GM12878 (cell line): ENCODE measurements around the gene KHDRBS2. TPM values are rescaled to one million over a fixed set of nuclear protein-coding genes. Genes with fewer than 3 reads are reported as not detected.

Experiments
- ATAC-seq: fragments of 200-7000 bp; cut with Tn5 transposase; 3 replicates; pipeline ENCODE4 v1.9.1; 2020; ENCODE audit warnings: mild to moderate bottlenecking, moderate library complexity
- BruUV-seq: library from RNA; stranded (reverse); fragments of 400-500 nt; replicated peaks from 2 replicates; lab custom pipeline; 2021; lab: Mats Ljungman, UMichigan
- CTCF ChIA-PET: fragments of 300-600 bp; sonication (Branson Sonifier 250); formaldehyde crosslinking; extraction: SDS; loops from one replicate; lab custom pipeline; 2021; ENCODE audit warnings: inconsistent platforms; lab: Yijun Ruan, JAX
- POLR2A ChIA-PET: fragments of 350-600 bp; formaldehyde crosslinking; extraction: SDS; loops from one replicate; lab custom pipeline; 2021; ENCODE audit warnings: inconsistent platforms; lab: Charles Lee
- RAD21 ChIA-PET: fragments of 300-600 bp; sonication (Branson Sonifier 250); formaldehyde crosslinking; loops from one replicate; lab custom pipeline; 2023; ENCODE audit warnings: antibody characterized with exemption; ENCODE audit not compliant: unreplicated experiment; lab: Charles Lee
- SMC1A ChIA-PET: fragments of 300-600 bp; sonication (Branson Sonifier 250); formaldehyde crosslinking; loops from one replicate; lab custom pipeline; 2023; ENCODE audit not compliant: unreplicated experiment, uncharacterized antibody; lab: Charles Lee
- DNase-seq: peaks from one replicate; pipeline ENCODE4 v3.0.0-alpha.2; 2011; ENCODE audit warnings: low read depth, low spot score
- FAIRE-seq: peaks from 3 replicates; lab custom pipeline; 2011; peaks lifted over from hg19 to GRCh38; lab: Jason Lieb, UNC
- H2AFZ ChIP-seq: 2 replicates; pipeline ENCODE4 v1.6.0; 2011; ENCODE audit warnings: low read depth, low read length, control low read depth; ENCODE audit not compliant: control insufficient read depth
- H3K27ac ChIP-seq: 2 replicates; pipeline ENCODE4 v1.5.1; 2011; ENCODE audit warnings: control low read depth; ENCODE audit not compliant: control insufficient read depth, insufficient read depth
- H3K27me3 ChIP-seq, 2 experiments: replicated peaks in 1 of 2; 2 replicates each; pipeline versions ENCODE4 v1.6.0 to v1.6.1; 2011; ENCODE audit warnings: low read length in 1 of 2; ENCODE audit not compliant: control insufficient read depth in 2 of 2, insufficient read depth in 2 of 2
- H3K36me3 ChIP-seq, 2 experiments: 2 replicates each; pipeline ENCODE4 v1.5.1; 2011; ENCODE audit warnings: low read length in 1 of 2; ENCODE audit not compliant: control insufficient read depth in 2 of 2, insufficient read depth in 2 of 2
- H3K4me1 ChIP-seq: 2 replicates; pipeline ENCODE4 v1.6.1; 2011; ENCODE audit warnings: mild to moderate bottlenecking, low read length, moderate library complexity, mixed read lengths; ENCODE audit not compliant: control insufficient read depth, insufficient read depth
- H3K4me2 ChIP-seq: 2 replicates; pipeline ENCODE4 v1.6.0; 2011; ENCODE audit warnings: control low read depth; ENCODE audit not compliant: control insufficient read depth, insufficient read depth
- H3K4me3 ChIP-seq: fragments of 200-600 bp; sonication (generic); 2 replicates; pipeline ENCODE4 v1.5.1; 2016
- H3K79me2 ChIP-seq: 2 replicates; pipeline ENCODE4 v1.6.0; 2011; ENCODE audit warnings: low read length; ENCODE audit not compliant: control insufficient read depth, insufficient read depth
- H3K9ac ChIP-seq: 2 replicates; pipeline ENCODE4 v1.8.0; 2011; ENCODE audit warnings: low read length, control low read depth, mixed read lengths; ENCODE audit not compliant: control insufficient read depth, insufficient read depth
- H3K9me3 ChIP-seq: replicated peaks from 3 replicates; pipeline ENCODE4 v1.5.1; 2011; ENCODE audit warnings: mild to moderate bottlenecking, low read length; ENCODE audit not compliant: control insufficient read depth, insufficient read depth
- H4K20me1 ChIP-seq: 2 replicates; pipeline ENCODE4 v1.6.0; 2011; ENCODE audit not compliant: control insufficient read depth, insufficient read depth
- ESRRA ChIP-seq: IDR thresholded peaks from 2 replicates; pipeline ENCODE4 v1.6.1; 2012; ENCODE audit warnings: mild to moderate bottlenecking, low read length, improper control_type of control experiment
- FOS ChIP-seq: IDR thresholded peaks from 3 replicates; pipeline ENCODE4 v1.6.1; 2011; ENCODE audit warnings: borderline replicate concordance; ENCODE audit not compliant: insufficient read length; ENCODE audit errors: extremely low read depth
- JUNB ChIP-seq: IDR thresholded peaks from 2 replicates; pipeline ENCODE4 v1.6.1; 2016; ENCODE audit warnings: antibody characterized with exemption, mild to moderate bottlenecking
- MTA2 ChIP-seq: fragments of 450-650 bp; IDR thresholded peaks from 2 replicates; pipeline ENCODE4 v1.6.1; 2016; ENCODE audit warnings: low read depth, mild to moderate bottlenecking, moderate library complexity
- NBN ChIP-seq: fragments of 450-650 bp; IDR thresholded peaks from 2 replicates; pipeline ENCODE4 v1.6.1; 2016
- RB1 ChIP-seq: fragments of 450-650 bp; formaldehyde crosslinking; IDR thresholded peaks from 2 replicates; pipeline ENCODE4 v1.6.1; 2017; ENCODE audit warnings: mild to moderate bottlenecking, borderline replicate concordance
- RUNX3 ChIP-seq: IDR thresholded peaks from 2 replicates; pipeline ENCODE4 v1.6.1; 2012; ENCODE audit warnings: low read length, inconsistent platforms
- SIX5 ChIP-seq: IDR thresholded peaks from 2 replicates; pipeline ENCODE4 v1.6.1; 2011; ENCODE audit warnings: mild to moderate bottlenecking, low read depth, low read length, moderate library complexity; ENCODE audit not compliant: severe bottlenecking
- STAT1 ChIP-seq: fragments of 450-650 bp; conservative IDR thresholded peaks from 2 replicates; pipeline ENCODE4 v1.6.1; 2014; ENCODE audit warnings: antibody characterized with exemption, mild to moderate bottlenecking
- TARDBP ChIP-seq: IDR thresholded peaks from 2 replicates; pipeline ENCODE4 v1.6.1; 2016; ENCODE audit warnings: borderline replicate concordance
- ZBED1 ChIP-seq: IDR thresholded peaks from 2 replicates; pipeline ENCODE4 v1.6.1; 2016; ENCODE audit warnings: borderline replicate concordance
- WGBS: methylation state at CpG from one replicate; pipeline ENCODE4 v1.1.6; 2016; ENCODE audit warnings: low lambda C conversion rate; ENCODE audit not compliant: insufficient replicate concordance, insufficient coverage; ENCODE audit errors: missing lambda C conversion rate; 5-methylcytosine and 5-hydroxymethylcytosine counted together
- in situ Hi-C: fragments of 300-500 bp; cut with MboI; formaldehyde crosslinking; loops from 9 replicates; pipeline ENCODE4 v1.14.3; 2018; ENCODE audit warnings: mixed read lengths
- intact Hi-C: fragments of 100-400 bp; cut with micrococcal nuclease; formaldehyde crosslinking; loops from one replicate; pipeline ENCODE4 v1.14.2; 2022; ENCODE audit not compliant: unreplicated experiment
- polyA plus RNA-seq, 11 experiments: library from polyadenylated mRNA; depleted of rRNA in 4 of 11; unstranded in 6 of 11; stranded (reverse) in 5 of 11; fragments of >200 nt; fragmentation: Nextera tagmentation in 4 of 11; fragmentation: Illumina TruSeq in 1 of 11; extraction: Ambion mirVana in 4 of 11; extraction: Trizol in 1 of 11; gene quantifications; 1 replicate in 1 of 11; 2 replicates in 10 of 11; pipeline versions ENCODE4 v1.2.1 to v1.2.3, GENCODE V29; 2011 to 2016; ENCODE audit warnings: inconsistent platforms in 2 of 11, missing spikeins in 2 of 11, low read depth in 1 of 11
- total RNA-seq, 4 experiments: library from RNA; depleted of rRNA in 3 of 4; stranded (reverse); fragments of >200 nt in 3 of 4; fragmentation: Illumina TruSeq in 1 of 4; extraction: Trizol in 1 of 4; gene quantifications; 2 replicates each; pipeline versions ENCODE4 v1.2.1 to v1.2.3, GENCODE V29; 2013 to 2021
- TF ChIP-seq, protein P1 (sequence below): fragments of 450-650 bp; formaldehyde crosslinking; IDR thresholded peaks from 2 replicates; pipeline ENCODE4 v1.4.0; 2022; ENCODE audit warnings: mild to moderate bottlenecking, moderate library complexity
- TF ChIP-seq, protein P2 (sequence below): fragments of 450-650 bp; IDR thresholded peaks from 2 replicates; pipeline ENCODE4 v1.6.1; 2017; ENCODE audit warnings: low read depth, mild to moderate bottlenecking, moderate library complexity
- TF ChIP-seq, protein P3 (sequence below): fragments of 450-650 bp; IDR thresholded peaks from 2 replicates; pipeline ENCODE4 v1.6.1; 2017; ENCODE audit warnings: mild to moderate bottlenecking, moderate library complexity
- TF ChIP-seq, protein P4 (sequence below): IDR thresholded peaks from 2 replicates; pipeline ENCODE4 v1.6.1; 2011; ENCODE audit warnings: borderline replicate concordance, low read depth, mild to moderate bottlenecking, moderate library complexity, mixed read lengths, low read length; ENCODE audit not compliant: insufficient read depth; ENCODE audit errors: extremely low read length

Gene KHDRBS2
- total and polyA plus RNA-seq, 10 of the 15 experiments (the other 5 are each of a cell fraction or from before 2014, with no cell fraction given), result 0.11 to 0.56 TPM; not detected in 8

DNA sequence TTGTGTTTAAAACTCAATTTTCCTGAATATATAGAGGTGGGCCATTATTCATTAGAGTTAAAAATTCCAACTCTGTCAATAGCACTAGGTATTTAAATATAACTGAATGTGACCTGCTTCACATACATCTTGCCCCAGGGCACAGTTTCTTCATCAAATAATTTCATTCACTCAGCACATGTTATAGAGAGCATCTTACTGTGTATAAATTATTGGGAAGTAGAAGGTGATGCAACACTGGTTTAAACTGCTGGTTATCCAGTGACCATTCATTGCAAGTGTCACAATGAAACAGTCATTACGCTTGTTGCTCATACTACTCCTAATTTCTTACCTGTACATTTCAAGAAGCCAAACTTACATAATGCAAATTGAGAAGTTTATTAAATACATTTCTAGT is 93.4 kb downstream of the KHDRBS2 start (continued):
- TF ChIP-seq, protein P1, sequence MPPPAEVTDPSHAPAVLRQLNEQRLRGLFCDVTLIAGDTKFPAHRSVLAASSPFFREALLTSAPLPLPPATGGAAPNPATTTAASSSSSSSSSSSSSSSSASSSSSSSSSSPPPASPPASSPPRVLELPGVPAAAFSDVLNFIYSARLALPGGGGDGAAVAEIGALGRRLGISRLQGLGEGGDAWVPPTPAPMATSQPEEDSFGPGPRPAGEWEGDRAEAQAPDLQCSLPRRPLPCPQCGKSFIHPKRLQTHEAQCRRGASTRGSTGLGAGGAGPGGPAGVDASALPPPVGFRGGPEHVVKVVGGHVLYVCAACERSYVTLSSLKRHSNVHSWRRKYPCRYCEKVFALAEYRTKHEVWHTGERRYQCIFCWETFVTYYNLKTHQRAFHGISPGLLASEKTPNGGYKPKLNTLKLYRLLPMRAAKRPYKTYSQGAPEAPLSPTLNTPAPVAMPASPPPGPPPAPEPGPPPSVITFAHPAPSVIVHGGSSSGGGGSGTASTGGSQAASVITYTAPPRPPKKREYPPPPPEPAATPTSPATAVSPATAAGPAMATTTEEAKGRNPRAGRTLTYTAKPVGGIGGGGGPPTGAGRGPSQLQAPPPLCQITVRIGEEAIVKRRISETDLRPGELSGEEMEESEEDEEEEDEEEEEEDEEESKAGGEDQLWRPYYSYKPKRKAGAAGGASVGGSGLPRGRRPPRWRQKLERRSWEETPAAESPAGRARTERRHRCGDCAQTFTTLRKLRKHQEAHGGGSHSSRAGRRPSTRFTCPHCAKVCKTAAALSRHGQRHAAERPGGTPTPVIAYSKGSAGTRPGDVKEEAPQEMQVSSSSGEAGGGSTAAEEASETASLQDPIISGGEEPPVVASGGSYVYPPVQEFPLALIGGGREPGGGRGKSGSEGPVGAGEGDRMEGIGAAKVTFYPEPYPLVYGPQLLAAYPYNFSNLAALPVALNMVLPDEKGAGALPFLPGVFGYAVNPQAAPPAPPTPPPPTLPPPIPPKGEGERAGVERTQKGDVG (CRISPR knock-in tag), result no peak
- TF ChIP-seq JUNB (no peak), MTA2 (no peak), FOS (no peak), RUNX3 (no peak), SIX5 (no peak), RB1 (no peak), TARDBP (no peak), NBN (no peak)

DNA sequence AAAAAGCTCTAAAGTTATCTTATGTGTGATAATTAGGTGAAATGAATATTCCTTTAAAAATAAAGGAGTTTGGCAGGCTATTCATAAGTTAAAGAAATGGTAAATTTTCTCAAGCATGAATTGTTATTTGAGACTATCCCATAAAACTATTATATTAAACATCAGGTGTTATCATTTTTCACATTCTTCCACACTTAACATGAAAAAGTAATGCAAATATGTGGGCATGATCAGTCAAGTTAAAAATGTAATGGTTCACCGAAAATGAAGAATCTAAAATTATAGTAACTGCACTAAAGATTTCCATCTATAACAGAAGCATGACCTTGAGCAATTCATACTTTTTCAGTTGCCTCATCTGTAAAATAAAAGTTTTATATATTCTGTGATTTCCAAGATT is 110.8 kb downstream of the KHDRBS2 start:
- ChIA-PET SMC1A (no interaction called here), CTCF (no interaction called here), POLR2A (no interaction called here), RAD21 (no interaction called here)
- TF ChIP-seq, protein P2, sequence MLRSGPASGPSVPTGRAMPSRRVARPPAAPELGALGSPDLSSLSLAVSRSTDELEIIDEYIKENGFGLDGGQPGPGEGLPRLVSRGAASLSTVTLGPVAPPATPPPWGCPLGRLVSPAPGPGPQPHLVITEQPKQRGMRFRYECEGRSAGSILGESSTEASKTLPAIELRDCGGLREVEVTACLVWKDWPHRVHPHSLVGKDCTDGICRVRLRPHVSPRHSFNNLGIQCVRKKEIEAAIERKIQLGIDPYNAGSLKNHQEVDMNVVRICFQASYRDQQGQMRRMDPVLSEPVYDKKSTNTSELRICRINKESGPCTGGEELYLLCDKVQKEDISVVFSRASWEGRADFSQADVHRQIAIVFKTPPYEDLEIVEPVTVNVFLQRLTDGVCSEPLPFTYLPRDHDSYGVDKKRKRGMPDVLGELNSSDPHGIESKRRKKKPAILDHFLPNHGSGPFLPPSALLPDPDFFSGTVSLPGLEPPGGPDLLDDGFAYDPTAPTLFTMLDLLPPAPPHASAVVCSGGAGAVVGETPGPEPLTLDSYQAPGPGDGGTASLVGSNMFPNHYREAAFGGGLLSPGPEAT, result no peak
- TF ChIP-seq STAT1, result no peak
- no peak for TF ChIP-seq ESRRA
- no peak for TF ChIP-seq ZBED1
- TF ChIP-seq, protein P3, sequence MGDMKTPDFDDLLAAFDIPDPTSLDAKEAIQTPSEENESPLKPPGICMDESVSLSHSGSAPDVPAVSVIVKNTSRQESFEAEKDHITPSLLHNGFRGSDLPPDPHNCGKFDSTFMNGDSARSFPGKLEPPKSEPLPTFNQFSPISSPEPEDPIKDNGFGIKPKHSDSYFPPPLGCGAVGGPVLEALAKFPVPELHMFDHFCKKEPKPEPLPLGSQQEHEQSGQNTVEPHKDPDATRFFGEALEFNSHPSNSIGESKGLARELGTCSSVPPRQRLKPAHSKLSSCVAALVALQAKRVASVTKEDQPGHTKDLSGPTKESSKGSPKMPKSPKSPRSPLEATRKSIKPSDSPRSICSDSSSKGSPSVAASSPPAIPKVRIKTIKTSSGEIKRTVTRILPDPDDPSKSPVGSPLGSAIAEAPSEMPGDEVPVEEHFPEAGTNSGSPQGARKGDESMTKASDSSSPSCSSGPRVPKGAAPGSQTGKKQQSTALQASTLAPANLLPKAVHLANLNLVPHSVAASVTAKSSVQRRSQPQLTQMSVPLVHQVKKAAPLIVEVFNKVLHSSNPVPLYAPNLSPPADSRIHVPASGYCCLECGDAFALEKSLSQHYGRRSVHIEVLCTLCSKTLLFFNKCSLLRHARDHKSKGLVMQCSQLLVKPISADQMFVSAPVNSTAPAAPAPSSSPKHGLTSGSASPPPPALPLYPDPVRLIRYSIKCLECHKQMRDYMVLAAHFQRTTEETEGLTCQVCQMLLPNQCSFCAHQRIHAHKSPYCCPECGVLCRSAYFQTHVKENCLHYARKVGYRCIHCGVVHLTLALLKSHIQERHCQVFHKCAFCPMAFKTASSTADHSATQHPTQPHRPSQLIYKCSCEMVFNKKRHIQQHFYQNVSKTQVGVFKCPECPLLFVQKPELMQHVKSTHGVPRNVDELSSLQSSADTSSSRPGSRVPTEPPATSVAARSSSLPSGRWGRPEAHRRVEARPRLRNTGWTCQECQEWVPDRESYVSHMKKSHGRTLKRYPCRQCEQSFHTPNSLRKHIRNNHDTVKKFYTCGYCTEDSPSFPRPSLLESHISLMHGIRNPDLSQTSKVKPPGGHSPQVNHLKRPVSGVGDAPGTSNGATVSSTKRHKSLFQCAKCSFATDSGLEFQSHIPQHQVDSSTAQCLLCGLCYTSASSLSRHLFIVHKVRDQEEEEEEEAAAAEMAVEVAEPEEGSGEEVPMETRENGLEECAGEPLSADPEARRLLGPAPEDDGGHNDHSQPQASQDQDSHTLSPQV, result no peak
- TF ChIP-seq, protein P4, sequence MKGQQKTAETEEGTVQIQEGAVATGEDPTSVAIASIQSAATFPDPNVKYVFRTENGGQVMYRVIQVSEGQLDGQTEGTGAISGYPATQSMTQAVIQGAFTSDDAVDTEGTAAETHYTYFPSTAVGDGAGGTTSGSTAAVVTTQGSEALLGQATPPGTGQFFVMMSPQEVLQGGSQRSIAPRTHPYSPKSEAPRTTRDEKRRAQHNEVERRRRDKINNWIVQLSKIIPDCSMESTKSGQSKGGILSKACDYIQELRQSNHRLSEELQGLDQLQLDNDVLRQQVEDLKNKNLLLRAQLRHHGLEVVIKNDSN, result no peak
- Histone ChIP-seq H3K4me1 (no peaks in the 10 kb centered on the region), H4K20me1 (no peaks in the 10 kb centered on the region), H3K27me3 (no peaks in the 10 kb centered on the region), H3K9ac (no peak overlapping the region), H3K27ac (no peak overlapping the region), H2AFZ (no peak overlapping the region), H3K4me2 (no peak overlapping the region), H3K36me3 (no peaks in the 10 kb centered on the region), H3K4me3 (no peak overlapping the region), H3K79me2 (no peaks in the 10 kb centered on the region), H3K9me3 (no peaks in the 10 kb centered on the region)
- in situ Hi-C loops (no loop called here), intact Hi-C loops (no loop called here)
- ATAC-seq (no peak), FAIRE-seq (no peak), DNase-seq (no peak)
- 0% methylated on average over 1 of the region's 1 CpG for WGBS
- no TSS peak for BruUV-seq
